IMR-90 (cell line): ENCODE results near the gene CALY. TPM values are rescaled to one million over a fixed set of nuclear protein-coding genes. Genes with fewer than 3 reads are reported as not detected.

ENCODE experiments used
- ATAC-seq: fragments of 200-7000 bp; cut with Tn5 transposase; 2 replicates; pipeline ENCODE4 v1.9.1; 2020; ENCODE audit warnings: low read depth, mild to moderate bottlenecking, moderate library complexity
- BruUV-seq: library from RNA; stranded (reverse); fragments of 400-500 nt; replicated peaks from 2 replicates; lab custom pipeline; 2021; lab: Mats Ljungman, UMichigan
- CTCF ChIA-PET: fragments of 300-600 bp; formaldehyde crosslinking; extraction: SDS; loops from one replicate; lab custom pipeline; 2021; ENCODE audit warnings: antibody characterized with exemption; lab: Yijun Ruan, JAX
- POLR2A ChIA-PET: fragments of 300-600 bp; sonication (Branson Sonifier 250); formaldehyde crosslinking; loops from one replicate; lab custom pipeline; 2022; ENCODE audit warnings: antibody characterized with exemption; ENCODE audit not compliant: unreplicated experiment; lab: Charles Lee
- DNase-seq: peaks from one replicate; pipeline ENCODE4 v3.0.0; 2013
- H2AFZ ChIP-seq: replicated peaks from 2 replicates; pipeline ENCODE3; 2013; ENCODE audit warnings: low read length, mild to moderate bottlenecking; ENCODE audit not compliant: poor library complexity
- H2AK5ac ChIP-seq: 2 replicates; pipeline ENCODE4 v1.6.1; 2013; ENCODE audit warnings: low read depth, low read length, inconsistent platforms
- H2AK9ac ChIP-seq: replicated peaks from 2 replicates; pipeline ENCODE3; 2013; ENCODE audit warnings: mild to moderate bottlenecking, low read depth, low read length, moderate library complexity; ENCODE audit not compliant: poor library complexity
- H2BK120ac ChIP-seq: 2 replicates; pipeline ENCODE4 v1.6.1; 2013; ENCODE audit warnings: low read depth, low read length, inconsistent platforms
- H2BK15ac ChIP-seq: 3 replicates; pipeline ENCODE4 v1.6.1; 2013; ENCODE audit warnings: low read depth, low read length, inconsistent platforms
- H2BK20ac ChIP-seq: 2 replicates; pipeline ENCODE4 v1.6.1; 2013; ENCODE audit warnings: low read depth, mild to moderate bottlenecking, inconsistent platforms, low read length, moderate library complexity
- H2BK5ac ChIP-seq: 2 replicates; pipeline ENCODE4 v1.6.1; 2013; ENCODE audit warnings: mild to moderate bottlenecking, low read depth, low read length, inconsistent platforms; ENCODE audit not compliant: poor library complexity, severe bottlenecking
- H3K14ac ChIP-seq: replicated peaks from 2 replicates; pipeline ENCODE4 v1.6.1; 2013; ENCODE audit warnings: low read depth, low read length, inconsistent platforms
- H3K18ac ChIP-seq: 2 replicates; pipeline ENCODE4 v1.6.1; 2013; ENCODE audit warnings: low read depth, low read length, control low read depth
- H3K23ac ChIP-seq: 2 replicates; pipeline ENCODE4 v1.6.1; 2013; ENCODE audit warnings: low read depth, low read length, inconsistent platforms
- H3K27ac ChIP-seq: 2 replicates; pipeline ENCODE4 v1.5.1; 2013; ENCODE audit warnings: mild to moderate bottlenecking, control low read depth, low read length; ENCODE audit not compliant: insufficient read depth
- H3K27me3 ChIP-seq: 2 replicates; pipeline ENCODE4 v1.6.1; 2013; ENCODE audit warnings: low read length; ENCODE audit not compliant: control insufficient read depth, insufficient read depth
- H3K36me3 ChIP-seq: 2 replicates; pipeline ENCODE4 v1.6.1; 2013; ENCODE audit warnings: low read length, mixed read lengths; ENCODE audit not compliant: control insufficient read depth, insufficient read depth
- H3K4ac ChIP-seq: 2 replicates; pipeline ENCODE4 v1.6.1; 2013; ENCODE audit warnings: low read depth, low read length, inconsistent platforms
- H3K4me1 ChIP-seq: 2 replicates; pipeline ENCODE4 v1.6.1; 2013; ENCODE audit warnings: low read length, mixed read lengths; ENCODE audit not compliant: control insufficient read depth, insufficient read depth
- H3K4me2 ChIP-seq: 2 replicates; pipeline ENCODE4 v1.6.1; 2013; ENCODE audit warnings: low read depth, mild to moderate bottlenecking, control low read depth, low read length, moderate library complexity
- H3K4me3 ChIP-seq: 2 replicates; pipeline ENCODE4 v1.5.1; 2013; ENCODE audit warnings: low read depth, mild to moderate bottlenecking, control low read depth, low read length, moderate library complexity; ENCODE audit not compliant: insufficient read depth
- H3K56ac ChIP-seq: 2 replicates; pipeline ENCODE4 v1.6.1; 2013; ENCODE audit warnings: low read length, inconsistent platforms; ENCODE audit not compliant: insufficient read depth; ENCODE audit errors: extremely low read depth
- H3K79me1 ChIP-seq, 2 experiments: 2 replicates each; pipeline ENCODE4 v1.6.1; 2013; ENCODE audit warnings: low read length in 2 of 2, inconsistent platforms in 1 of 2, low read depth in 1 of 2
- H3K9ac ChIP-seq: 2 replicates; pipeline ENCODE4 v1.6.1; 2013; ENCODE audit warnings: low read depth, low read length, control low read depth
- H3K9me1 ChIP-seq: 2 replicates; pipeline ENCODE4 v1.6.1; 2013; ENCODE audit warnings: low read length, inconsistent platforms; ENCODE audit not compliant: insufficient read depth
- H3K9me3 ChIP-seq: 2 replicates; pipeline ENCODE4 v1.6.1; 2013; ENCODE audit warnings: low read length; ENCODE audit not compliant: control insufficient read depth, insufficient read depth
- H4K20me1 ChIP-seq: 2 replicates; pipeline ENCODE4 v1.6.1; 2013; ENCODE audit warnings: low read length, inconsistent platforms; ENCODE audit not compliant: insufficient read depth
- H4K5ac ChIP-seq: 2 replicates; pipeline ENCODE4 v1.6.1; 2013; ENCODE audit warnings: mild to moderate bottlenecking, low read depth, low read length, control low read depth
- H4K8ac ChIP-seq, 2 experiments: 2 replicates each; pipeline ENCODE4 v1.6.1; 2013; ENCODE audit warnings: low read depth in 2 of 2, low read length in 2 of 2, control low read depth in 1 of 2, inconsistent platforms in 1 of 2
- H4K91ac ChIP-seq: 2 replicates; pipeline ENCODE4 v1.6.1; 2013; ENCODE audit warnings: low read depth, low read length, inconsistent platforms; ENCODE audit not compliant: insufficient read depth
- BHLHE40 ChIP-seq: fragments of 150-350 bp; IDR thresholded peaks from 2 replicates; pipeline ENCODE4 v1.6.1; 2016; ENCODE audit warnings: mild to moderate bottlenecking, low read depth, low read length
- CEBPB ChIP-seq: IDR thresholded peaks from 2 replicates; pipeline ENCODE4 v1.6.1; 2012; ENCODE audit warnings: low read depth, low read length, improper control_type of control experiment
- CHD1 ChIP-seq: IDR thresholded peaks from 2 replicates; pipeline ENCODE4 v1.6.1; 2012; ENCODE audit warnings: low read depth, low read length, improper control_type of control experiment
- FOS ChIP-seq: fragments of 150-350 bp; IDR thresholded peaks from 2 replicates; pipeline ENCODE4 v1.6.1; 2016; ENCODE audit warnings: low read depth, low read length
- MAFK ChIP-seq: IDR thresholded peaks from 2 replicates; pipeline ENCODE4 v1.6.1; 2012; ENCODE audit warnings: low read depth, low read length, improper control_type of control experiment
- MAZ ChIP-seq: IDR thresholded peaks from 2 replicates; pipeline ENCODE4 v1.6.1; 2012; ENCODE audit warnings: low read depth, mild to moderate bottlenecking, low read length, improper control_type of control experiment, moderate library complexity, borderline replicate concordance
- MXI1 ChIP-seq: IDR thresholded peaks from 2 replicates; pipeline ENCODE4 v1.6.1; 2012; ENCODE audit warnings: low read depth, mild to moderate bottlenecking, low read length, moderate library complexity, borderline replicate concordance
- NFE2L2 ChIP-seq: fragments of 150-350 bp; IDR thresholded peaks from 2 replicates; pipeline ENCODE4 v1.6.1; 2016; ENCODE audit warnings: low read depth, mild to moderate bottlenecking, low read length
- POLR2A ChIP-seq: IDR thresholded peaks from 2 replicates; pipeline ENCODE4 v1.6.1; 2012; ENCODE audit warnings: mild to moderate bottlenecking, low read depth, low read length
- RAD21 ChIP-seq: IDR thresholded peaks from 2 replicates; pipeline ENCODE4 v1.6.1; 2012; ENCODE audit warnings: low read length, improper control_type of control experiment
- RCOR1 ChIP-seq: IDR thresholded peaks from 2 replicates; pipeline ENCODE4 v1.6.1; 2012; ENCODE audit warnings: mild to moderate bottlenecking, low read length, improper control_type of control experiment; ENCODE audit not compliant: insufficient replicate concordance
- RFX5 ChIP-seq: IDR thresholded peaks from 2 replicates; pipeline ENCODE4 v1.8.0; 2012; ENCODE audit warnings: low read depth, mild to moderate bottlenecking, low read length, moderate library complexity
- SMC3 ChIP-seq: fragments of 150-350 bp; IDR thresholded peaks from 2 replicates; pipeline ENCODE4 v1.6.1; 2016; ENCODE audit warnings: low read depth, mild to moderate bottlenecking, antibody characterized with exemption, low read length, moderate library complexity
- USF2 ChIP-seq: fragments of 150-350 bp; IDR thresholded peaks from 2 replicates; pipeline ENCODE4 v1.6.1; 2017; ENCODE audit warnings: mild to moderate bottlenecking, antibody characterized with exemption, low read length, low read depth
- WGBS, 2 experiments: methylation state at CpG; one replicate each; pipeline versions ENCODE4 v1.1.5 to v1.1.7; 2013; ENCODE audit warnings: missing lambda C conversion rate in 2 of 2; ENCODE audit not compliant: insufficient read length in 1 of 2; ENCODE audit errors: extremely low coverage in 2 of 2; 5-methylcytosine and 5-hydroxymethylcytosine counted together
- dilution Hi-C: fragments of 300-500 bp; cut with HindIII; formaldehyde crosslinking; loops from one replicate; pipeline ENCODE4 v1.14.3; 2018; ENCODE audit warnings: low sequenced_read_pairs; ENCODE audit not compliant: unreplicated experiment
- in situ Hi-C: fragments of 300-500 bp; cut with MboI; formaldehyde crosslinking; loops from 3 replicates; pipeline ENCODE4 v1.14.3; 2019; ENCODE audit warnings: low sequenced_read_pairs, inconsistent platforms, mixed read lengths
- intact Hi-C: fragments of 100-400 bp; cut with micrococcal nuclease; formaldehyde crosslinking; loops from 2 replicates; pipeline ENCODE4 v1.10.0; 2022
- polyA plus RNA-seq, 3 experiments: library from polyadenylated mRNA; depleted of rRNA; stranded (reverse); fragments of >200 nt; gene quantifications; 2 replicates each; pipeline ENCODE4 v1.2.3, GENCODE V29; 2012; ENCODE audit warnings: low replicate concordance in 1 of 3
- total RNA-seq: library from RNA; depleted of rRNA; stranded (reverse); fragments of >200 nt; gene quantifications from 2 replicates; pipeline ENCODE4 v1.2.3, GENCODE V29; 2012
- TF ChIP-seq, protein P1 (sequence below): fragments of 150-350 bp; IDR thresholded peaks from 2 replicates; pipeline ENCODE4 v1.6.1; 2016; ENCODE audit warnings: low read depth, mild to moderate bottlenecking, low read length, moderate library complexity, borderline replicate concordance
- TF ChIP-seq, protein P2 (sequence below): conservative IDR thresholded peaks from 2 replicates; pipeline ENCODE4 v1.5.1; 2012; ENCODE audit warnings: mild to moderate bottlenecking, low read depth, low read length, improper control_type of control experiment

The CALY gene
- total and polyA plus RNA-seq, 2 of the 4 experiments (the other 2 are of a cell fraction), result 0.34 TPM; not detected in 1

DNA sequence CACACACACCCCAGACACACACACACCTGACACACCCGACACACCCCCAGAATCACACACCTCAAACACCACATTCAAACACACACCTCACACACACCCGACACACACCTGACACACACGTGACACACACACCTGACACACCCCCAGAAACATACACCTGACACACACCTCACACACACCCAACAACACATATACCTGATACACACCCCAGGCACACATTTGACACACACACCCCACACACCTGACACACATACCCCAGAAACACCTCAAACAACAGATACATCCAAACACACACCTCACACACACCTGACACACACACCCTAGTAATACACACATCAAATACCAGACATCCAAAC is 652 bp upstream of the CALY start:
- no TSS peak for BruUV-seq
- Histone ChIP-seq H3K9me3 (no peaks in the 10 kb centered on the region; the same call in 1 of the 2 replicates), H3K79me1 (no peaks in the 10 kb centered on the region), H4K8ac (no peak overlapping the region), H3K27ac (no peak overlapping the region), H3K27me3 (peaks cover 46% of the 10 kb centered on the region), H2BK5ac (peak overlapping the region; percentile 67), H2BK15ac (no peak overlapping the region), H2AFZ (no peak overlapping the region), H3K4ac (no peak overlapping the region), H3K18ac (no peak overlapping the region), H2BK20ac (no peak overlapping the region), H2BK120ac (no peak overlapping the region), H3K9me1 (no peaks in the 10 kb centered on the region), H3K14ac (no peak overlapping the region), H3K9ac (no peak overlapping the region), H3K23ac (no peak overlapping the region), H4K20me1 (no peaks in the 10 kb centered on the region), H3K56ac (no peak overlapping the region), H2AK9ac (no peak overlapping the region), H3K36me3 (no peaks in the 10 kb centered on the region), H3K4me3 (no peak overlapping the region), H3K4me1 (peaks cover 3% of the 10 kb centered on the region; the same call in 1 of the 2 replicates), H2AK5ac (no peak overlapping the region), H4K5ac (no peak overlapping the region), H3K4me2 (no peak overlapping the region), H4K91ac (no peak overlapping the region)
- POLR2A ChIA-PET, result no interaction called here
- in situ Hi-C loops (no loop called here), dilution Hi-C loops (no loop called here), intact Hi-C loops (no loop called here)
- 86% methylated on average over 3 of the region's 3 CpGs; no CpG with 5 or more reads in 1 of the 2 experiments for WGBS, 2 experiments
- TF ChIP-seq SMC3, result no peak
- TF ChIP-seq, protein P1, sequence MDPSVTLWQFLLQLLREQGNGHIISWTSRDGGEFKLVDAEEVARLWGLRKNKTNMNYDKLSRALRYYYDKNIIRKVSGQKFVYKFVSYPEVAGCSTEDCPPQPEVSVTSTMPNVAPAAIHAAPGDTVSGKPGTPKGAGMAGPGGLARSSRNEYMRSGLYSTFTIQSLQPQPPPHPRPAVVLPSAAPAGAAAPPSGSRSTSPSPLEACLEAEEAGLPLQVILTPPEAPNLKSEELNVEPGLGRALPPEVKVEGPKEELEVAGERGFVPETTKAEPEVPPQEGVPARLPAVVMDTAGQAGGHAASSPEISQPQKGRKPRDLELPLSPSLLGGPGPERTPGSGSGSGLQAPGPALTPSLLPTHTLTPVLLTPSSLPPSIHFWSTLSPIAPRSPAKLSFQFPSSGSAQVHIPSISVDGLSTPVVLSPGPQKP, result no peak
- no peak for TF ChIP-seq USF2
- no peak for TF ChIP-seq RFX5
- TF ChIP-seq BHLHE40, result no peak
- TF ChIP-seq MAZ, result no peak
- TF ChIP-seq CHD1, result no peak
- TF ChIP-seq RCOR1, result no peak
- TF ChIP-seq, protein P2, sequence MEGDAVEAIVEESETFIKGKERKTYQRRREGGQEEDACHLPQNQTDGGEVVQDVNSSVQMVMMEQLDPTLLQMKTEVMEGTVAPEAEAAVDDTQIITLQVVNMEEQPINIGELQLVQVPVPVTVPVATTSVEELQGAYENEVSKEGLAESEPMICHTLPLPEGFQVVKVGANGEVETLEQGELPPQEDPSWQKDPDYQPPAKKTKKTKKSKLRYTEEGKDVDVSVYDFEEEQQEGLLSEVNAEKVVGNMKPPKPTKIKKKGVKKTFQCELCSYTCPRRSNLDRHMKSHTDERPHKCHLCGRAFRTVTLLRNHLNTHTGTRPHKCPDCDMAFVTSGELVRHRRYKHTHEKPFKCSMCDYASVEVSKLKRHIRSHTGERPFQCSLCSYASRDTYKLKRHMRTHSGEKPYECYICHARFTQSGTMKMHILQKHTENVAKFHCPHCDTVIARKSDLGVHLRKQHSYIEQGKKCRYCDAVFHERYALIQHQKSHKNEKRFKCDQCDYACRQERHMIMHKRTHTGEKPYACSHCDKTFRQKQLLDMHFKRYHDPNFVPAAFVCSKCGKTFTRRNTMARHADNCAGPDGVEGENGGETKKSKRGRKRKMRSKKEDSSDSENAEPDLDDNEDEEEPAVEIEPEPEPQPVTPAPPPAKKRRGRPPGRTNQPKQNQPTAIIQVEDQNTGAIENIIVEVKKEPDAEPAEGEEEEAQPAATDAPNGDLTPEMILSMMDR, result no peak
- TF ChIP-seq FOS, result no peak
- no peak for TF ChIP-seq POLR2A
- no peak for TF ChIP-seq CEBPB
- TF ChIP-seq MAFK, result no peak
- TF ChIP-seq MXI1, result no peak
- TF ChIP-seq NFE2L2, result no peak
- no peak for TF ChIP-seq RAD21
- ATAC-seq (no peak), DNase-seq (no peak)
- CTCF ChIA-PET, result no interaction called here
